WI38 (cell line): Measurements from ENCODE around the gene PCARE.
"Not testable (repeated sequence)": the region's sequence is repeated elsewhere in the genome, so short reads cannot be mapped to it uniquely, and the experiment has no call there.

Source experiments
- H3K4me3 ChIP-seq: 2 replicates; pipeline ENCODE4 v1.5.1; 2011; ENCODE audit warnings: low read depth, mild to moderate bottlenecking, control low read depth, low read length
- CTCF ChIP-seq: IDR thresholded peaks from 2 replicates; pipeline ENCODE4 v1.5.1; 2012; ENCODE audit warnings: low read depth, mild to moderate bottlenecking, control low read depth, low read length

Gene PCARE

DNA sequence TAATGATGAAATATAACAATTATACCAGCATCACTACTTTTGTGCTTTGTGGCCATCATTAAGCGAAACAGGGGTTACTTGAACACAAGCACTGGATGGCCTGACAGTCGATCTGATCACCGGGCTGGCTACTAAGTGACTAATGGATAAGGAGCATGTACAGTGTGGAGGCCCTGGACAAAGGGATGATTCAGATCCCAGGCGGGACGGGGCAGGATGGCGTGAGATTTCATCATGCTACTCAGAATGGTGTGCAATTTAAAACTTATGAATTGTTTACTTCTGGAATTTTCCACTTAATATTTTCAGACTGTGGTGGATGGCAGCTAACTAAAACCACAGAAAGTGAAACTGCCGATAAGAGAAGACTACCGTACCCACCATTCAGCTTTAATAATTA, 33.9 kb upstream of the PCARE start:
- H3K4me3 ChIP-seq = peak overlapping the region; percentile 13; the same call in 1 of the 2 replicates
- TF ChIP-seq CTCF = no peak

- not testable (repeated sequence) for H3K4me3 ChIP-seq
Observed at GRCh38 chr2:29107547-29107946, 33.2 kb upstream of the PCARE start.

DNA sequence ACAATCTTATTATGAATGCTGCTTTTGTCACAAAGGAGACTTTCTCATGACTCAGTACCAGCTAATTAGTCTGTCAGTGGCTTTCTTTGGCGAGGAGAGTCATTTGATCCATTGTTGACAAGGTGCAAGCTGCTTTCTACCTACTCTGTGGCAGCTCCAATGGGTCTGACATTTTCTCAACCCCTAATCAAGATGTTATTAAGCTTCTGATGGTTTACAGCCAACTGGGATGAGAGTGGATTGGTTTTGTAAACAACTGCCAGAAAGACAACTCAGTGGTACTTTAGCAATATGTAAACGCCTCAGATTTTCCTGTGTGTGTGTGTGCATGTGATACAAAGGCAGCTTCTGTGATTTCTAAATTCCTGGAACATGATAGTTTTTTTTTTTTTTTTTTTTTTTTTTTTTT, 32.7 kb upstream of the PCARE start:
- TF ChIP-seq CTCF = no peak
- H3K4me3 ChIP-seq = no peak overlapping the region

GRCh38 chr2:29106256-29106655, 31.9 kb upstream of the PCARE start:
- no peak for TF ChIP-seq CTCF
- H3K4me3 ChIP-seq = no peak overlapping the region

DNA sequence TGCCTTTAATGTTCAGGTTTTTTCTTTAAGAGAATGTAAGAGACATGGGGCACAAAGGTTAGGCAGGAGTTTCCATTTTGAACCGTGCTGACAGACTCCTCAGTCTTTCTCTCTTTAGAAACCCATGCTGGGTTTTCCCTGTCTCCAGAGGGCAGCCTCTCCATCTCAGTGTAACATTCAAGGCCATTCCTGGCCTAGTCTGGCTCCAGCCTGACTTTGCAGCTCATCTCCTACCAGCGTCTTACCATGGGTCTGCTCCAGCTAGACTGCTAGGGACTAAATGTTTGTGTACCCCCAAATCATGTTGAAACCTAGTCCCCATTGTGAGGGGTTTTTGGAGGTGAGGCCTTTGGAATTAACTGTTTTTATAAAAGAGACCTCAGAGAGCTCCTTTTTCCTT, 31.1 kb upstream of the PCARE start:
- no peak overlapping the region for H3K4me3 ChIP-seq
- TF ChIP-seq CTCF = no peak

- no peak overlapping the region for H3K4me3 ChIP-seq
- TF ChIP-seq CTCF = no peak
Observed at GRCh38 chr2:29104688-29105087, 30.4 kb upstream of the PCARE start.

DNA sequence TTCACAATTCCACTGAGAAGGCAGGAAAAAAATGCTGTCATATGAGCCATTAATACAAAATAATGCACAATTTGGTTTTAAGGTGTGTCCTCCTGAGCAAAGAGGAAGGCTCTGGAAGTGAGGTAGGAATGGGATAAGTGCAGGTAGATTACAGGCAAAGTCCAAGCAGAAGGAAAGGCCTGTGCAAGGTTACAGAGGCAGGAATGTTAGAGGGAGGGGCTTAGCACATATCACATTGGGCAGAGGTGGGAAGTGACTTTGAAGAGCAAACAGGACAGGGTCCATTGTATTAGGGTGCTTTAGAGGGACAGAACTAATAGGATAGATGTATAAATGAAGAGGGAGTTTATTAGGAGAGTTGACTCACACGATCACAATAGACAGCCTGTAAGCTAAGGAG, 26.2 kb upstream of the PCARE start:
- TF ChIP-seq CTCF = no peak
- H3K4me3 ChIP-seq = no peak overlapping the region

DNA sequence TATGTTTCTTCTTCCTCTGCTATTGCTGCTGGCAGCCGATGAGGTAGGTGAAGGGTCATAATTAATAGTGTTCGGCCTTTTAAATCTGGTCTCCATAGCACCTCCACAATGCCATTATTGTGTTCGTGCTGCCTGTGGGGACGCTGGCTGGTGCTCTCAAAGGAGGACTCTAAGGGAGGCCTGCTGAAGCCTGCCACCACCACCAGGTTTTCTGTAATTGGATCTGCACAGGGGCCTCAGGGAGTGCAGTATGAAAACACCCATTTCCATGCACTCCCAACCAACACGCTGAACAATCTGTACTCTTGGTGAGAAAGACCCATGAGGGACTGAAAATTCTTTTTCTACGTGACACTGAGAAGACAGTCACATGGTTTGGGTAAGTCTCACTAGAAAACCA, 23.2 kb upstream of the PCARE start:
- H3K4me3 ChIP-seq = no peak overlapping the region

More for the DNA sequence above, 23.2 kb upstream of the PCARE start:
- TF ChIP-seq CTCF = no peak
